HG03342 (cell line): ENCODE data around the gene SPRED2.
A peak's percentile ranks its signal among the peaks of the same experiment; 100 is the strongest.

ENCODE experiments used
- ATAC-seq: cut with Tn5 transposase; IDR thresholded peaks from one replicate; pipeline ENCODE4 v1.9.1; 2021; ENCODE audit warnings: mild to moderate bottlenecking, moderate library complexity; ENCODE audit not compliant: unreplicated experiment

SPRED2 gene, protein sequence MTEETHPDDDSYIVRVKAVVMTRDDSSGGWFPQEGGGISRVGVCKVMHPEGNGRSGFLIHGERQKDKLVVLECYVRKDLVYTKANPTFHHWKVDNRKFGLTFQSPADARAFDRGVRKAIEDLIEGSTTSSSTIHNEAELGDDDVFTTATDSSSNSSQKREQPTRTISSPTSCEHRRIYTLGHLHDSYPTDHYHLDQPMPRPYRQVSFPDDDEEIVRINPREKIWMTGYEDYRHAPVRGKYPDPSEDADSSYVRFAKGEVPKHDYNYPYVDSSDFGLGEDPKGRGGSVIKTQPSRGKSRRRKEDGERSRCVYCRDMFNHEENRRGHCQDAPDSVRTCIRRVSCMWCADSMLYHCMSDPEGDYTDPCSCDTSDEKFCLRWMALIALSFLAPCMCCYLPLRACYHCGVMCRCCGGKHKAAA

DNA sequence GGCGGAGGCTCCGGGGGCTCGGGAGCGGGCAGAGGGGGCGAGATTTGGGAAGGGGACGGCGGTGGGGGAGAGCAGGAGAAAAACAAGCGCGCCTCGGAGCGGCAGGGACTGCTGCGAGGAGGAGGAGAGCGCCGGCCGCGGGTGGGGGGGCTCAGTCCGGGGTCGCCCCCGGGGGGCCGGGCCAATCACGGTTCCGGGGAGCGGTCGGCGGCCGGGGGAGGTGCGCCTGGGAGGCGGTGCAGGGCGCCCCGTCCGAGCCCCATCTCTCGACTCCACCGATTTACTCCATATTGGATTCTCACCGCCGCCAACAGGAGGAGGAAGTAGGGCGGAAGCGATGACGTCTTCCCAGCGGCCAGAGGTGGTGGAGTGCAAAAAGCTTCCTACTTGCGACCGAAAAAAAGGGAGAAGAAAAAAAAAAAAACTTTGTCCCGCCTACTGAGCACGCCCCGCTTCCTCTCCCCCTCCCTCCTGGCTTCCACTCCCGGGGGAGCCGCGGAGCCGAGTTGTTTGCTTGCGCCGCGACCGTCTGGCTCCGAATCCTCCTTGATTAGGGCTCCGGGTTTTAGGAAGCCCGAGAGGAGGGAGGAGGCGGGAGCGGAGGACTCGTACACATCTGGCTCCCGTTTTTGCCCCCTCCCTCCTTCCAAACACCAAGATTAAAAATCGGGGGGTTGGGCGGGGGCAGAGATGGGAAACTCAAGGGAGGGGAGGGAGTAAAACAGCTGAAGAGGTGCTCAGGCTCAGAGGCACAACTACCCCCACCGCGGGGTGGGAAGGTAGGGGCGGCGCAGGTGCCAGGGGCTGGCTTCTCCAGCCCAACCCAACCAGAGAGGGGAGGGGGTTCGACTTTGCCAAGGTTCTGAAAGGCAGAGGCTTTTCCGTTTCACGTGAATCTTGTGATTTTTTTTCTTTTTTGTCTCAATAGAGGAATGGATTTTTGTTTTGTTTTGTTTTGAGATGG lies at the start of gene SPRED2:
SPRED2 (minus strand) TSS at position 373 of the 964 bp plus-strand sequence. CDS start 612 bp downstream, outside the sequence.
- ATAC-seq: peak; percentile 33

DNA sequence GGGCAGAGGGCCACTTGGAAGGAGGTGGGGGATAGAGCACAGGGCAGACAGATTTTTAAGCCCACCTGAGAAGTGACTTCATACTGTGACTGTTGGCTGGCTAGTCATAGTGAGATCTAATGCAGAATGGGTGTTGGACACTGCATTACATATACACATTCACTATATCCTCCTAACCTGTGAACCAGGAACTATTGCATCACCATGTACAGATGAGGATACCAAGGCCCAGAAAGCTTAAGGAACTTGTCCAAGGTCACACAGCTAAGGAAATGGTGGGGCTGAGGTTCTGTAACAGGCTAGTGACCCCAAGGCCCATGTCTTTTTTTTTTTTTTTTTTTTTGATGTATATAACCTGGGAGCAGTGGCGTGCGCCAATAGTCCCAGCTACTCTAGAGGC lies 49.6 kb upstream of the SPRED2 start:
- ATAC-seq: no peak

DNA sequence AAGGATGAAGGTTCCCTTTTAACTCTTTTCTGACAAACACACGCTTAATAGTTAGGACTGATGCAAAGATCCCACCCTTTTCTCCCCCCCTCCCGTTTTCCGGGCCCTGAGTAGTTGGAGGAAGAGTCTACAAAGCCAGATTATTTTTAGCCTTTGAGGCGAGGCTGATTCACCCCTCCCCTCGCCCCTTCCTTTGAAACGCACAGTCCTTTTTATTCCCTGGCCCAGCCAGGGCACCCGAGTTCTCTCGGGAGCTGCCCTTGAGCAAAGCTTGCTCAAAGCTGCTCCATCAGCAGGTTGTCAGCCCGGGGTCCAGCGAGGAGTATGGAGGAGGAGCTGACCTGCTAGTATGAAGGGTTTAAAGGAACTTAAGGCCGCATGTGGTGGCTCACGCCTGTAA lies 47.1 kb upstream of the SPRED2 start:
- ATAC-seq: no peak

DNA sequence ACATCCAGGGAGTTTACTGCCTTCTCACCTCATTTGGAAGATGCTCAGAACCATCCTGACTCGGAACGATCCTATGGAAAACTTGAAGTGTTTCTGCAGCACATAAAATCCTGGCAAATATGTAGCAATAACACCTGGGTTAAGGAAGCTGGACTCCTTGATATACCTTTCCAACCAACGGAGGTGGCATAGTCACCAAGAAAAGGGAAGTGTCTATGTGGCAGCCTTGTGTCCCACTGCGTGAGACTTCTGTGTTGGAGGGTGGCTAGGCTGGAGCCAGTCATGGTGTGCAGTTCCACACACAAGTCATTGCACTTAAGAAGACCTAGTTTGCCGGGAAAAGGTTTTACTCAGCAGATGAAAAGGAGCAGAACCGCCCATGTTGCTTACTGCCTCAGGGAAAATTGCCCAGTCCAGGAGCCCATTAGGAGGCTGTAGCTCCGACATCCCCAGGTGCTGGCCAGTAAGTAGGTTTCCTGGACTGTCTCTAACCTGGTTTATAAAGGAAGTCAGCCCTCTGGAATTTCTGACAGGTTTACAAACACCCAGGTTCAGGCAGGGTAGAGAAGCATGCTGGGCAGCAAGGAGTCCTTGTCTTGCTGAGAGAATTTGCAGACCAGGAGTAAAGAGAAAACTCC lies 46.2 kb upstream of the SPRED2 start:
- ATAC-seq: no peak

DNA sequence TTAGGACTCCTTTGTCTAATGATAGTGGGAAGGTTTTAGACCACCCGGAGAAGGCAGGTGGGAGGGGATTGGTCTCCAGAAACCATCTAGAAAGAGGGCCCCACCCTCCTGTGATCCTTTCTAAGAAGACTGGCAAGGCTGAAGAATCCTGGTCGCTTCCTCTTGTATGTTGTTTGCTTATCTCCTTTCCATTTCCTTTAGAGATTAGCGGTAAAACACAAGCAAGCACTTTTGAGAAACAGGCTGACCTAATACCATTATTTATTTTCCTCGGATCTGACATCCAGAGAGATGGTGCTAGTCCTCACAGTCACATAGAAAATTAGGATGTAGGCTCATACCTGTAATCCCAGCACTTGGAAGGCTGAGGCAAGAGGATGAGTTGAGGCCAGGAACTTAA lies 45.2 kb upstream of the SPRED2 start:
- no peak for ATAC-seq

DNA sequence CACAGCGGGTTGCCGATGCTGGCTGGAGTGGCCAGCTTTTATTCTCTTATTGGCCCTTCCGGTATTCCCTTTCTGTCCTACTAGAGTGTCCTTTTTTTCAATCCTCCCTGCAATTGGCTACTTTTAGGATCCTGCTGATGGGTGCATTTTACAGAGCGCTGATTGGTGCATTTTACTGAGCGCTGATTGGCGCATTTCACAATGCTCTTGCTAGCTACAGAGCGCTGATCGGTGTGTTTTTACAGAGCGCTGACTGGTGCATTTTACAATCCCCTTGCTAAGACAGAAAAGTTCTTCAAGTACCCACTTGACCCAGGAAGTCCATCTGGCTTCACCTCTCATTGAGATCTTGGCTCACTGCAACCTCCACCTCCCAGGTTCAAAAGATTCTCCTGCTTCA lies 44.4 kb upstream of the SPRED2 start:
- ATAC-seq: no peak

DNA sequence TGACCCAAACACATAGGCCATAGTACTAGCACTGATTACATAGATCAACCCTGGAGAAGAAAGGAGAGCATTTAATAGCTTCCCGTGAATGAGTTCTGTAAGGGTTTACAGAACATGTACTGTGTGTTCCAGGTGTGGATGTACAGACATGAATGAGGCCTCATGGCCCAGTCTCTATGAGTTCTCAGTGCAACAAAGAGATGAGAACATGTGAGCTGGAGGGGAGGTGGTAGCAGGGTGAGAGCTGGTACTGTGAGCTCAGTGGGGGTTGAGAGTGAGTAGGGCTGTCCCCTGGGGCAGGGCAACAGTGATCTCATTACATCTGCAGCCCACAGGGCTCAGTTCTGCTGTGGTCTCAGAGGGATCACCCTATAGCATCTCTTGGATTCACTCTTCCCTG lies 42.6 kb upstream of the SPRED2 start:
- no peak for ATAC-seq

DNA sequence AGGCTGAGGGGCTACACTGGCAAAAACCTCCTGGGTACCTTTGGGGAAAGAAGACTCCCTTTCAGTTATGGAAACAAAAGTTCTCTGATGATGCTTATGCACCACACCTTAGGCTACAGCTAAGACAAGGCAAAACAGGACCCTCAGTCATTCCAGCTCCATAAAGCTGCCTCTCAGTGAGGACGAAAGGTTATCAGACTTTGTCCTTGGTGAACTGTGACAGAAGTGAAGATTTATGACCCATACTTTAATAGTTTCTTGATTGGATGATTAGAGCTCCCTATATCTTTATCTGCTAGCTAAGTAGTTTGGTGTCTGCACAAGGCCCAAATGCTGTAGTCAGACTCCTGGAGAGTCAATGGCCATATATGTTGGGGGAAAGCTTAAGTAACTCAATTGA lies 40.6 kb upstream of the SPRED2 start:
- no peak for ATAC-seq

DNA sequence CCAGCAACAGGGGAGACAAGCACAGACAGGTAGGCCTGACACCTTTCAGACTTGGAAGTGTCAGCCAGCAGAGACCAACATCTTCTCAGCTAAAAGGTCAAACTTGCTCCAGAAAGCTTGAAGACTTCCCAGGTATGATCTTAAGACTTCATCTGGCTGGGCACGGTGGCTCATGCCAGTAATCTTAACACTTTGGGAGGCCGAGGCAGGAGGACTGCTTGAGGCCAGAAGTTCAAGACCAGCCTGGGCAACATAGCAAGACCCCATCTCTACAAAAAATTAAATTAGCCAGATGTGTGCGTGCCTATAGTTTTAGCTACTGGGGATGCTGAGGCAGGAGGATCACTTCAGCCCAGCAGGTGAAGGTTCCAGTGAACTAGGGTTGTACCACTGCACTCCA lies 39.0 kb upstream of the SPRED2 start:
- ATAC-seq: no peak

DNA sequence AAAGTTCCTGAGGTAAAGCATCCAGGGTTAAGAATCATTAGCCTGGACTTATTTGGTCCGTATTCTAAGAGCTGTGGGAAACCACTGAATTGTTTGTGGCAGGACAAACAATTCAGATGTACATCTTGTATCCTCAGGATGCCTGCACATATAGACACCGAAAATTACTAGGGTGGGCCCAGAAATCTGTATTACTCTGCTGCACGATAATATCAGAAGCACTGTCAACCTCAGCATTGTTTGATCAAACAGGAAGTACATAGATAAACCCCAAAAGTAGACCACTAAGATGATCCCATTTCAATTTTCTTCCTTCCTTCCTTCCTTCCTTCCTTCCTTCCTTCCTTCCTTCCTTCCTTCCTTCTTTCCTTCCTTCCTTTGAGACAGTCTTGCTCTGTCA lies 34.2 kb upstream of the SPRED2 start:
- no peak for ATAC-seq

DNA sequence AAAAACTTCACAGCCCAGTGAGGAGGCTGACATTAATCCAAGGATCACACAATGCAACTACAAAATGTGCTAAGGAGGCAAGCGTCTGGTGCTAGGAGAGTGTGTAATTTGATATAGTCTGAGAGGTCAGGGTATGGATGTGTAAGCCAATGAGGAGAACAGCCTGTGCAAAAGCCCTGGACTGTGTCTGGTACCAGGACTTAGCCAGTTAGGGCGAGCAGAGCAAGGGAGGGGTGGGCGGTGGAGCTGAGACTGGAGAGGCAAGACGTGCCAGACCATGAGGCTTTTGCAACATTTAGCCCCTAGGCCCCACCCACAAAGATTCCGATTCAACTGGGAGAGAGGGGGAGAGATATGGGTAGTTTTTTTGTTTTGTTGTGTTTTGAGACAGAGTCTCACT lies 33.5 kb upstream of the SPRED2 start:
- no peak for ATAC-seq

DNA sequence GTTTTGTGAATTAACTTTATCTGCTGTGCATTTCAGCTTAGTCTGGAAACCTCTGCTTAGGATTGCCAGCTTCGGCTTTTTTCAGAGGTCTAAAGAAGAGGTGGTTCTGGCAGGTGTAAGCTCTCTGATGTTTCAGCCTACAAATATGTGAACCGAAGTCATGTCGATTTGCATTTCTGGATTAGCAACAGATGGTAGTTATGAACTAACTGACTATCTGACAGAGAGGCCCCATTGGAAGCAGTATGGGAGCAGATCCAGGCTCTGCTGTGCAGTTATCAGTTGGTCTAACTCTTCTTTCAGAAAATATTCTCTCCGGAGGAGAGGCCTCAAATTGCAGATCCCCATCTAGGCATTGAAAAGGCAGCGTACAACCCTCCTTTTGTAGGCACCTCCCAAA lies 32.7 kb upstream of the SPRED2 start:
- ATAC-seq: no peak

DNA sequence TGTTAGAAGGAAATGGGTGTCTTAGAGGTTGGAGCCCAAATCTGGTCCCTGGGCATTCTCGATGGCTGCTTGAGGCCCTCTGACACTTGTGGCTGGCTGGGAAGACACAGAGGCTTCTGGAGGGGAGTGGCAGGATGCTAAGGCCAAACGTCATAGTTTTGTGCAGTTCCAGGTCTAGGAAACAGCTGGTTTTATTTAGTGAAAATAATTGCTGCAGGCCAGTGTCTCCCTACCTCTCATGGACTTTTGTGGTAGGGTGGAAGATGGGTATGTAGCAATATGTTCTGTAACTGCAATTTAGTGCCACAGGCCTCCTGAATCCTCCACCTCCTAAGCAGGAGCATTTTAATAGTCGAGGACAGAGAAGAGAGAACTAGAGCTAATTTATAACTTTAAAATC lies 32.2 kb upstream of the SPRED2 start:
- no peak for ATAC-seq

DNA sequence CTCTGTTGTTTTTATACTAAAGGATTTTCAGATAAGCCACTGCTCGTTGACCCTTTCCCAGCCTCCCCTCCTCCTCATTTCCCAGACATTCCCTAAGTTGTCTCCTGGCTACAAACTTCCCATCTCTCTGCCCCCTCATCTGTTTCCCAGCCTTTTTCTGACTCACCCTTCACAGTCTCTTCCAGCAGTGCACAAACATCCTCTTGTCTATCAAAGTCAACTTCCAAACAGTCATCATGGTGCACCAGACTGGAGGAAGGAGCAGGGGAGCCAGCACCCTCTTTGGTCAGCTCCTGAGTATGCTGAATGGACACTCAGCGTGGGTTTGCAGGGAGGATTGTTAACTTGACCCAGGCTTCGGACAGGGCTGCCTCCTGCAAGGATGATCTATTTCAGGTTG lies 26.6 kb upstream of the SPRED2 start:
- ATAC-seq: no peak

DNA sequence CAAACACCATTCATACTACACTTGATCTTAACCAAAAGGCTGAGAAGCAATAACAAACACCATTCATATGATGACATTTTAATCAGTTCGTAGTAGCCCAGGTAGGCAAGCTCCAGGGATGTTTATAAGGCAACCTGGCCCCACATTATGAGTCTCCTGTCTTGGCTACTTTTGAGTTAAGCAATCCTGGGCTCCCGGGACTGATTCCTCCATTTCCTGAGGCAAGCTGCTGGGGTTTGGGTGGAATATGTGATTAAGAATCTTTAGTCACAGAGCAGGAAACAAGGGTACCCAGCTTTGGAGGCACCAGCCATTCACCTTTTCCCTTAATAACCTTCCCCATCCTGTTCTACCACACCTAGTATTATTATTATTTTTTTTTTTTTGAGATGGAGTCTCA lies 24.5 kb upstream of the SPRED2 start:
- no peak for ATAC-seq

DNA sequence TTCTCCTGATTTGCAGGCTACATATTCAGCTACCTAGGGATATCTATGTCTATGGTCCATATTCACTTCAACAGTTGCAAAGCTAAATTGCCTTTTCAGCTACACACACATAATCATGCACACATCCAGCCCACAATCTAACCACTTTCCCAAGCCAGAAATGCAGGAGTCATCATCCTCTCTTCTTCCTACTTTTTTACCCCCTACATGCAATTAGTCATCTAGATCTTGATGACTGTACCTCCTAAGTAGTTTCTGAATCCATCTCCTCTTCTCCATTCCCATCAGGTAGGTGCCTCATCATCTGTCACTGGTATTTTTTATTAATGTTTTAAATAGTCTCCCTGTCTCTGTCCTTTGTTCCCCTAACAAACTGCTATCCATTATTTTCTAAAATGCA lies 23.7 kb upstream of the SPRED2 start:
- ATAC-seq: no peak

DNA sequence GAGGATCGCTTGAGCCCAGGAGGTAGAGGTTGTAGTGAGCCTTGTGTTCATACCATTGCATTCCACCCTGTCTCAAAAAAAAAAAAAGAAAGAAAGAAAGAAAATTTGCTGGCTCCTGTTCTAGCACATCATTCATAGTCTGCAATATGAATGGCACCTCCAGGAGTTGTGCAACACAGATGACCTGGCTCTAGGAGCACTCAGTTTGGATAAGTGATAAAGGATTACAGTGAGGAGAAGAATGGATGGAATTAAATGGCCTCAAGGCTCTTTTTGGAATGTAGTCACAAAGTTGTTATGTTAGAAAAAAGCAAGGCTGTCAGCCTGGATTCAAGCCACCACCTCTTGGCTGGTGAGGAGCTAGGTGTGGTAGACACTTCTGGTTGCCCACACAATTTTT lies 21.5 kb upstream of the SPRED2 start:
- no peak for ATAC-seq

DNA sequence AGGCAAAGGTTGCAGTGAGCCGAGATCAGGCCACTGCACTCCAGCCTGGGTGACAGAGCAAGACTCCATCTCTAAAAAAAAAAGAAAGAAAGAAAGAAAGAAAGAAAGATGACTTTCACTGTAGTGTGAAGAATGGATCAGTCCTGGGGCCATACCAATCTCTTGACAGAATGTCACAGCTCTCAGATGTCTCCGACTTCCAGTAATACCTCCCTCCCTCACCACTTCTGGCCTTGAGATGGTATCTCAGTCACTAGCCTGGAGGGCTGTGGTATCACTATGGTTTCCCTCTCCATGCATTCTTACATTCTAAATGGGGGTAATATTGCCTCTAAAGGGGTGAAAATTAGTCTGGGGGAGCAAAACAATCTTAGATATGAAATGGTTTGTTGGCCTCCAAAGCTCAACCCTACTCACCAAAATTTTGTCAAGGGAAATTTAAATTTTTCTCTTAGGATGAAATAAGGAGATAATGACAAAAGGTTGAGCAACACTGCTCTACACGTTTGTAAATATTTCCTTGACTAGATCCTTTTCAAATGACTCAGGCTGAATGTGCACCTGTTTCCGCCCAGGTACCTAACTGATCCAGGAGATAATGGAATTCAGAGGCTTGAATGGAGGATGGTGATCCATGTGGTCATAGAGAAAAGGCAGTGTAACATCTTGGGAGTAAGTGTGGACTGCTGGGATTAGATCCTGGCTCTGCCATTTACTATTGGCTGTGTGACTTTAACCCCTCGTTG lies 19.9 kb upstream of the SPRED2 start:
- ATAC-seq: no peak

DNA sequence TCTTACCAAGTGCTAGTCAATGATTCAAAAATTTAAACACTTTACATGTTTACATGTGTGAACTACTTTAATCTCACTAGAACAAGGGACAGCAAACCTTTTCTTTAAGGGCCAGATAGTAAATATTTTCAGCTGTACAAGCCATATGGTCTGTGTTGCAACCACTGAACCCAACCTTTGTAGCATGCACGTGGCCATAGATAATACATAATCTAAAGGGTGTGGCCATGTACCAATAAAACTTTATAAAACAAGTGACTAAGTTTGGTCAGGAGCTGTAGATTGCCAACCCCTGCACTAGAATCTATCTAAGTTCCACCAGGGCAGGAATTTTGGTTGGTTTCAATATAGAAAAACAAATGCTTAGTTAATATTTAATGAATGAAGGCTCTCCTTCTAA lies 18.4 kb upstream of the SPRED2 start:
- ATAC-seq: no peak

DNA sequence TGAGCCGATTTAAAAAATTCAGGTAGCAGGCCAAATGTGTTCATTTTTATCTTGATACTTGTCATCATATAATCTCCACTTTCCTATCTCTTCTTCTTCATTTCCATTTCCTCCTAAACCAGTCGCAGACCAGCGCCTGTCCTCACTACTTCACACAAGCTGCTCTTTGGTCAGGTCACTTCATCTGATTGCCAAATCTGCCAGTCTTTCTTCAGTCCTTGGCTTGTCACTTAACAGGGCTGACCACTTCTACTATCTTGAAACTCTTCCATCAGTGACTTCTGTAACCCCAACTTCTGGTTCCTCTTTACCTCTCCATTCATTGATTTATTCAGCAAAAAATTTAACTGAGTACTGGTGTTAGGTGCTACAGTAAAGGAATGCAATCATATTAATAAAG lies 18.0 kb upstream of the SPRED2 start:
- no peak for ATAC-seq
